NCI-H524 (cell line): ENCODE results near the gene ASZ1.

Source experiments
- DNase-seq, 2 experiments: peaks; one replicate each; lab custom pipeline; 2025; lab: John Stamatoyannopoulos, UW

ASZ1 gene

DNA sequence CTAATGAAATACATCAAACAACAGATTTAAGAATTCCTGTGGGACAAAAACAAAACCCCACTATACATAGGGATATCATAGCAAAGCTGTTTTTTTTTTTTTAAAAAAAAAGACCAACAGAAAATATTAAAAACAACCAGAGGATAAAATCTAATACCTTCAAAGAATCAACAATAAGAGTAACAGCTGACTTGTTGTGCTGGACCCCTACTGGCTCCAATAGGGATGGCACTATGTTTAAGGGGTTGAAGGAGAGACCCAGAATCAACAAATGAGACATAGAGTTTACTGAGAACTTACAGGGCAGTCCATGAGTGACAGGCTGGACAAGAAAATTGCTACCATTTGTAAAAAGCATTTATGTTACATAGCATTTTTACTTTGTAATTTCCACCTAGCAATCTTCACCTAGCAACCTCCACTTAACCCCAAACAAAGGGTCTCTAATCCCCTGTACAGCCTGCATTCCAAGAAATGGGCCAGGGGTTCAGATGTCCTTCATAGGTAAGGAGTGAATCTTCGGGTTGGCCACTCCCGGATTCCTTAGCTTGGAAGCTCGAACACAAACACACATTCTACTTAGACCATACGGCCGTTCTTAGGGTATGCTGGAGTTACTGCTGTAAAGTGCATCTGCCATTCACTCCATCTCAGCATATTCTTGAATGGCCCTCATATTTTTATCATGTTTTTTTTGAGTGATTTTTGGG, 25.8 kb downstream of the ASZ1 start:
- peak in 1 of 2 experiments; percentile 3 for DNase-seq

- peak in 1 of 2 experiments; percentile 19 for DNase-seq
These were observed 27.4 kb downstream of the ASZ1 start for GRCh38 chr7:117399820-117400422.

GRCh38 chr7:117395743-117396142, 31.6 kb downstream of the ASZ1 start:
- no peak for DNase-seq

DNA sequence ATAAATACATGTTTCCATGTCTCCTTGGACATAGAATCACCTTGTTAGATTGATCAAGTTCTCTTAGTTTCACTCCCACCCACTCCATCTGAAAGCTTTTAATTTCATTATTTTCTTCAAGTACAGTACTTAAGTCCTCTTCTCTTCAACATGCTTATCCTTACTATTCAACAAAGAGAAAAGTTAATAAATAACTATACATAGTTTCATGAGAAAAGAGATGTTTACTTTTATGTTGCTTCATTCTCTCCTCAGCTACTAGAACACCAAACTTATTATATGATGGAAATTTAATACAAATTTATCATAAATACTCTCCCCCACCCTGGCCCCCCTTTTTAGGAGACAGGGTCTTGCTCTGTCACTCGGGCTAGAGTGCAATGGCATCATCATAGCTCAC, 33.5 kb downstream of the ASZ1 start:
- no peak for DNase-seq

GRCh38 chr7:117389871-117390270, 37.4 kb downstream of the ASZ1 start:
- DNase-seq: no peak

- DNase-seq: no peak
These were observed 41.1 kb downstream of the ASZ1 start for GRCh38 chr7:117386110-117386706.

GRCh38 chr7:117385363-117386109, 41.8 kb downstream of the ASZ1 start:
- DNase-seq: peak in 1 of 2 experiments; percentile 37

DNA sequence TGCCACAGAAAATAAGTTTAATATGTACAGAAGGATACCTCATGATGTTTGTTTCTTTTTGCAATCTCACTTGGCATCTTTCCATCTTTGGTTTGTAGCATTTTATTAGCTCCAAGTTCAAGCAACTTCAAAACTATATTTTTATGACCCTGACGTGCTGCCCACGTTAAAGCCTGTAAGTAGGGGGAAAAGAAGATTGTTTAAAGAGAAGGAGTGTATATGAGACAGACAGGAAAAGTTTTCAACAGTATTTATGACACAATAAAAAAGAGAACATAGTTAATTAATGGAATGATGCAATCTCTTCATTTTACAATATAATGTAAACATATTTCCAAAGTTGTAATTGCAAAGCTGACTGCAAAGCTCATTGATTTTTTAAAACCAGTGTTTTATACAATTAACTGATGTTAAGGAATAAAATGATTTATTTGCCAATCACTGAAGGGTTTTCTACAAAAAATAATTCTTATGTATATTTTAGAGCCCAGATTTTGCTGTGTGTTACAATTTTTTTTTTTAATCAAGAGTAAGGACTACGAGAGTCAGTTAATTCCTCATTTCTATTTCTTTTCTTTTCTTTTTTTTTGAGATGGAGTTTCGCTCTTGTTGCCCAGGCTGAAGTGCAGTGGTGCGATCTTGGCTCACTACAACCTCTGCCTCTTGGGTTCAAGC, 42.5 kb downstream of the ASZ1 start:
- no peak for DNase-seq

GRCh38 chr7:117383483-117384189, 43.7 kb downstream of the ASZ1 start:
- no peak for DNase-seq

GRCh38 chr7:117383046-117383445, 44.2 kb downstream of the ASZ1 start:
- no peak for DNase-seq

- no peak for DNase-seq
These were observed 45.9 kb downstream of the ASZ1 start for GRCh38 chr7:117381362-117381761.

DNA sequence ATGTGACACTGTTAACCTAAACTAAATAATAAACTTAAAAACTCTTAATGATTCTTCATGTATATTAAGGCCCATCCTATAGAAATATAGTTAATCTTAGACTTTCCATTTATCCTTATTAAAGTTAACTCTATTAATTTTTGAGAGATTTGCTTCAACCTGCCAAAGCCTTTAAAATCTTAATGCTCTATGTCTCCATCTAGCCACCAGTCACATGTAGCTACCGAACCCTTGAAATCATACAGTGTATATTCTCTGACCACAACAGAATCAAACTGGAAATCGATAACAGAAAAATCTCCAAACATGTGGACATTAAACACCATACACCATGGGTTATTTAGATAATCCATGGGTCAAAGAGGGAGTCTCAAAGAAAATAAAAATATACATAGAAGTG, 51.9 kb downstream of the ASZ1 start:
- DNase-seq: no peak

GRCh38 chr7:117372073-117372472, 55.2 kb downstream of the ASZ1 start:
- no peak for DNase-seq

DNA sequence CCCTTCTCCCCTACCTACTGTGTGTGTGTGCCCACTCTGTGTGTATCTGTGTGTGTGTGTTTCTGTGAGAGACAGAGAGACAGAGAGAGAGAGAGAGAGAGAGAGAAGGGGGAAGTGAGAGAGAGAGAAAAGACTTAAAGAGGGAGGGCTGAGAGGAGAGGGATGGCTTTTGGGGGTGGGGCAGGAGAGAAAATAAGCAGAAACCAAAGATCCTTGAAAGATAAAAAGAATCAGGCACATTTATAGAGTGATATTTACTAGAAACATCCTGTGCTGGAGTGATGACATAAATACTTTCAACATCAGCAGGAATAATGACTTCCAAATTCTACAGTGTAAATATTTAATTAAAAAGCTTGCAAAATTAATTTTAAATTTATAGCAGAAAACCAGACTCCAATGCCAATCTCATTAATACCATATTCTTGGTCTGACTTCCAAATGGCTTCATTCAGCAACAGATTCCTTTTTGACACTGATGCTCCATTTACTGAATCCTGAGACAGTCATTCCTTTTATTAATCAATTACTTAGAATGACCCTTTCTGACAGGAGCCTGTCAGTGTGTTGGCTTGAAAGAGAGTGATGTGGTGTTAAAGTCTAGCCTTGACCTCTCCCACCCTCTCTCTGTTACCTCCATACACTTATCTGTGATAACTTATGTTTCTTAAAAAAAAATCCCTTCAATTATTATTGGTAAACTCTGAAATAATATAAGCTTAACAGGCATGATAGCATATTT, 62.8 kb downstream of the ASZ1 start:
- DNase-seq: no peak

DNA sequence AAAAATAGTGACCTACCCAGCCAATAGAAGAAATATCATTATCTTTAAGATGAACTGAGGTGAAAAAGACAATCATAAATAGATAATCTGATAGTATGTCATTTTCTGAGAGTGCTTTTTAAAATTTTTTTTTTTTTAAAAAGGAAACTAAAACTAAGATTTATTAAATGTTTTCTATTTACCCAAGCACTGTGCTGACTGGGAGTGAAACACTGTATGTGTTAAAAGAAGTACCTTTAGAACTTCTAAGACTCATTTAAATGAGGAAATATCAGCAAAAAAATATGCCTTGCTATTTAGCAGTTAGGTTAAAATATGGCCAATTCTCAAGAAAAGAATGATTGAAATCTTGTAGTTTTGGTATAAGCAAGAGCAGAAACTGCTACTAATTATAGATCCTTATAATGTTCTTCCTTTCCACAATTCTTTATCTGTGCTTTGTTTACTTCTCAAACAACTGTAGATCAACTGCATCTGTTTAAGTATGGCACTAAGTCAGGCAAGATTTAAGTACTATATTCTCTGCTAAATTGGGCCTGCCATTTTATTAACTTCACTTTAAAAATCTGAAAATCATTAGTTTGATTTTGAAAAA, 64.9 kb downstream of the ASZ1 start:
- no peak for DNase-seq

- no peak for DNase-seq
These were observed 77.3 kb downstream of the ASZ1 start for GRCh38 chr7:117350027-117350426.

DNA sequence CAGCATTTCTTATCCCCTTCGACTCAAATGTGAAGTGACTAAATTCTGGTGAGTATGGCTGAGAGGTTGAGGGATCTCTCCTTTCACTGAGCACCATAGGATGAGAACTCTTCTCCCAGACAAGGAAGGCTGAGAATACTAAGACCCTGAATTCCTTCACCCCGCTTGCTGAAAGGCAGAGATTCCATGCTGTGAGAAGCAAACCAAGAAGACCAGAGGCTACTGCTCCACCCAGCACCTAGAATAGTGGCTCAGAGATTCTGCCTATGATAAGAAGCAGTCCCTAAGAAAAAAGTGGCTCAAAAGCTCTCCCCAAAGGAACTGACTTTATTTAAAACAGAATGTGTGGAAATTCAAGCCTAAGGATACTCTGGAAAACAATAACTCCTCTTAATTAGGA, 77.7 kb downstream of the ASZ1 start:
- no peak for DNase-seq

DNA sequence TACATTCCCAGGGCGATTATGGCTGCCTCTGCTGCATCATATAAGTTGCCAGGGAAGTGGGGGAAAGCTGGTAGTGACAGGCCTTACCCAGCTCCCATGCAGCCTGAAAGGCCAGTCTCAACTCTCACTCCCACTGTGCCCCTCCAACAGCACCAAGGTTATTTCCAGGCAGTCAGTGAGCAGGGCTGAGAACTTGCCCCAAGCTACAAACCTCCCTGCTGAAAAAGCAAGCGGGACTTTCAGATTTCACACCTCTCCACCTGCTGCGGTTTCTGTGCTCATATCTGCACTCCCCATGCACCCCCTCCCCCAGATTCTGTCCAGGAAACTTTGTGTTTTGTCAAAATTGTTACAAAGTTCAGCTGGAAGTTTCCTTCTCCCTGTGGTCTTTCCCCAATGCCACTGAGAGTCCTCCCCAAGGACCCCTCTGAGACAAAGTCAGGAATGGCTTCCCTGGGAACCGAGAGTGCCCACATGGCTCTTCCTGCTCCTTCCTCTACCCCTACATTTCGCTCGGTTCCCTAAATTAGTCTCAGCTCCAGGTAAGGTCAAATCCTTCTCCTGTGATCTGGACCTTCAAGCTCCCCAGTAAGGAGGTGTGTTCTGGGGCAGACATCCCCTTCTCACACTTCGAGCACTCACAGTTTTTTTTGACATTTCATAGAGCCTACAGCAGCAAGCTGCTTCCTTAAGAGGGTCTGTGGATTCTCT, 79.2 kb downstream of the ASZ1 start:
- no peak for DNase-seq

GRCh38 chr7:117347480-117347879, 79.8 kb downstream of the ASZ1 start:
- DNase-seq: no peak

DNA sequence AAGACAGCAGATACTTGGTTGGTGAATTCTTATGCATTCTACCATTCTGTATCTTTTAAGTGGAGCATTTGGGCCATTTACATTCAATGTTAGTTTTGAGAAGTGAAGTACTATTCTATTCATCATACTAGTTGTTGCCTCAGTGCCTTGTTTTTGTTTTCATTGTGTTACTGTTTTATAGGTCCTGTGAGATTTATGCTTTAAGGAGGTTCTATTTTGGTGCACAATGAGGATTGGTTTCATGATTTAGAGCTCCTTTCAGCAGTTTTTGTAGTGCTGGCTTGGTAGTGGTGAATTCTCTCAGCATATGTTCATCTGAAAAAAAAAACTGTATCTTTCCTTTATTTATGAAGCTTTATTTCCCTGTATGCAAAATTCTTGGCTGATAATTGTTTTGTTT, 81.1 kb downstream of the ASZ1 start:
- no peak for DNase-seq
